ENCODE results near the gene COLEC12.

COLEC12 gene

DNA sequence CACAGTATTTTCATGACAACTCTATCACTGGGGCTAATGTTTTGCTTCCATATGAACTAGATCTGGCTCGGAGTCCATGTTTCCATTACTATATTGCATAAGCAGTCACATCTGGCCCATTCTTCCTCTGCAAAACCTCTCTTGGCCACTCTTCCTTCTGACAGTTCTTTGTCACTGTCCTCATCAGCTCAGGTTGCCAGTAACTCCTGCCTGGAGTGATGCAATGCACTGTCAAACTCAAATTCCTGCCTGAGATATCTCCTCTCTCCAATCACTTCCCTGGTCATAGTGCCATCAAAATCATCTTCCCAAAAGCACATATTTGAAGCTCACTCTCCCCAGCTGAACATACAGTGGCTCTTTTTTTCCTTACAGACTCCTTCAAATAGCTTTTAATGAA lies 66.1 kb downstream of the COLEC12 start:
- DNase-seq: no peak

DNA sequence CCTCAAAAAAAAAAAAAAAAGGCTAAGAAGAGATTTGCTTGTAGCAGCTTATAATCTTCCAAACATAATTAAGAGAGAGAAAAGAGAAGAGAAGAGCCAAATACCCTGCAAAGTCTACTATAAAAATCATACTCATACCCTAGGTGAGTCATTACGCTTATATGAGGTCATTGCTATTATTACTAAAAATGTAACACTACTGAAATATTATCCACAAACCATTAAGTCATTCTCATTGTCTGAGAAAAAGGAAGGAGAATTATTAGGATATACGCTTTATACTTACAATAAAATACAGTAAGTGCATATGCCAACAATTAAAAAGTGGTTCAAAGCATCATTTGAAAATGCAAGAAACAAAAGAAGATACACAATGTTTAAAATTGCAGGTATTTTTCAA lies 66.5 kb downstream of the COLEC12 start:
- DNase-seq: no peak

DNA sequence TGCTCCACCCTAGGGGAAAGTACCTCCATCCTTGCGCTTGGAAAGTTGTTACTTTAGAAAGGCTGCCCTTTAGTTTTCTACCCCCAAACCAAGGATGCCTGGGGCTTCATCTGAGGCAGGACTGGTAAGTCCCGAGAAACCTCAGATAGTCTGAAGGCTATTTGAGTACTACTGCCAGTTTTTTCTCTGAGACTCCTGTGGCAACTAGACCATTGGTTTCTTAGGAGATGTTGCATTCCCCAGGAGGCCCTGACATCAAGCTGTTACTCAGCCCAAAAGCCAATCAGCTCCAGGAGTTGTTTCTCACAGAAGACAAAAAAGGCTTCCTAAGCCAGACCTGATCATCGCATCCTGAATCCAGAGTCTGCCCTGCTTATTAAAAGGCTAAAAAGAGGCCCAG lies 67.2 kb downstream of the COLEC12 start:
- DNase-seq: no peak

DNA sequence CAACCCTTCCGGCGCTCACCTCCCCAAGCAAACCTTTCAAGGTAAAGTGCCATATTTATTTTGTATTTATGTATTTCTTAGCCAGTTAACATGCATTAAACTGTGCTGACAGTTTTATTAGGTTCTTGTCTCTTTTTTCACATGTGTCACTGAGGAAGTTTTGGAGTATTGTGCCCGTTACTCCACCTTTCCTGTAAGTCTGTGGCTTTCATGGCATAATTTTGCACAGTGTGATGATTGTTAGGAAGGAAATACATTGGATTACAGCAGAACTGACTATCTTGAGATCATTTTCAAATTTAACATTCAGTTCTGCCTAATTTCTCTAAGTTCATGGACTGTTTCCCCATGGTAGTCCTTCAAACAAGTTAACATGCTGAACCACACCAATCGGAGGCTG lies 67.7 kb downstream of the COLEC12 start:
- no peak for DNase-seq

DNA sequence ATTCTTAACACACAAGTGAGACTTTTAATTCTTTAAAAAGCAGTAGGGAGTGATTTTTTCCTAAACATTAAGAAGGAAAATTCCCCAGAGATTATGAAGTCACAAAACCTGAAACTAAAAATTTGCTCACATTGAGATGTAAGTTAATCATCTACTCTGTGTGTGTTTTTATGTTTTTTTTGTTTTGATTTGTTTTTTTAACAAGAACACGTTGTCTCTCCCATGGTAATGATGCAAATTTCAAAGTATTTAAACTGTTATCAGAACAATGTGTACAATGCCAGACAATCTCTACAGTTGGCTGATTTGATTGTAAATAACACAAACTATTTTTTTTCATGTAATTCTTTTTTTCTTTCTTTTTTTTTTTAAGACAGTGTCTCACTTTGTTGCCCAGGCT lies 71.5 kb downstream of the COLEC12 start:
- no peak for DNase-seq

DNA sequence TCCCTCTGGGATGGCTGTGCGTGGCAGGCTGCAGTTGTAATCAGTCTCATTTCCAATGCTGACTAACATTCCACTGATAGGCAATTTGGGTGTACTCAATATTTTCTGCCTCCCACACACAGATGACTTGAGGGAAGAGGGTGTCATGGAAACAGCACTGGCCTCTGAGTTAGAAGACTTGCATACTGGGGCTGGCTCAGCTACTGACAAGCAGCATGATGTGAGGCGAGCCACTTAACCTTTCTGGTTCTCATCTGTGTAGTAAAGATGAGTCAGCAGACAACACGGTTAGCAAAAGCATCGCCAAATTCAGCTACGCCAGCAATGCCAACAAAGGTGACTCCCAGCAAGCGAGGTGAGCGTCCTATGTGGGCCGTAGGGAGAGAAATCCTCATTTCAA lies 73.5 kb downstream of the COLEC12 start:
- DNase-seq: no peak

DNA sequence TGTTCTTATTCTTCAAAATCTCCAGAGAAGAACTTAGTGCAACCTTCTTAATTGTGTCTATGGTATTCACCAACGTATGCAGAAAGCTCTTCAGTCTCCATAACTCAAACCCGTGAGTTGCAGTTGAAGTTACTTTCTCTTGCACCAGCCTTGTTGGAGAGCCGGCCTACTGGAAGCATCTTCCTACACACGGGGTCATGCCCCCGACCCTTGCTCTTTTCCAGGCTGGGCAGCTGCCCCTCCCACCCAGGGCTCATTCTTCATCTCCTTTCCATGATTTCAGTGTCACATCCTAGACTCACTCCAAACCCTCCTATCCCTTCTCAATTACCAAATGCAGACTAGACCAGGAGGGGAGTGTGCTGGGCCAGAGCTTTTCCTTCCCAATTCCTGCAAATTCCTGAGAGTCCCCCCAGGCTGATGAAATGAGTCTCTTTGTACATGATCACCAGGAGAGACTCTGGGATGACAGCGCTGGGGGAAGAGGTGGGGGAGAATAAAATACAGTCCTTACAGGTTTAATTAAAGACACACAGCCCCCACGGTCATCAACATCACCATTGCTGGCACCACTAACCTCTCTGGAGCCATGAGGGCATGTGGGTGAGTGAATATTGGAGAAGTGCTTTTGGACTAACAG lies 75.3 kb downstream of the COLEC12 start:
- no peak for DNase-seq

DNA sequence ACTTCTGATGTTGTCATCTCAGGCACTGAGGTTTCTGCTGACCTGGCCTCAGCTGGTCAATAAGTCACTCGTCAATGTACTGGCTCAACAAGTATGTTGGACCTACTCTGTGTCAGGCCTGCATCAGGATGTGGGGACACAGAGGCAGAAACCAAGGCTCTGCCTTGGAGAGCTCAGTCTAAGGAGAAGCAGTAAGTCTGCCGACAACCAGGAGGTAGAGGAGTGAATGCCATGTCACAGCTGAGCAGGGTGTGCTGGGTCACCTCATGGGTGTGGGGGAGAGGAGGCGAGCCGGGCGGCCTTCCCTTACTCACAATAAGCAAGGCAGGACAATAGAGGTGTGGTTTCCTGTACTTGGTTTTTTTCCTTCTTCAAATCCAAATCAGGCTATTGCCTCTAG lies 75.8 kb downstream of the COLEC12 start:
- DNase-seq: no peak

DNA sequence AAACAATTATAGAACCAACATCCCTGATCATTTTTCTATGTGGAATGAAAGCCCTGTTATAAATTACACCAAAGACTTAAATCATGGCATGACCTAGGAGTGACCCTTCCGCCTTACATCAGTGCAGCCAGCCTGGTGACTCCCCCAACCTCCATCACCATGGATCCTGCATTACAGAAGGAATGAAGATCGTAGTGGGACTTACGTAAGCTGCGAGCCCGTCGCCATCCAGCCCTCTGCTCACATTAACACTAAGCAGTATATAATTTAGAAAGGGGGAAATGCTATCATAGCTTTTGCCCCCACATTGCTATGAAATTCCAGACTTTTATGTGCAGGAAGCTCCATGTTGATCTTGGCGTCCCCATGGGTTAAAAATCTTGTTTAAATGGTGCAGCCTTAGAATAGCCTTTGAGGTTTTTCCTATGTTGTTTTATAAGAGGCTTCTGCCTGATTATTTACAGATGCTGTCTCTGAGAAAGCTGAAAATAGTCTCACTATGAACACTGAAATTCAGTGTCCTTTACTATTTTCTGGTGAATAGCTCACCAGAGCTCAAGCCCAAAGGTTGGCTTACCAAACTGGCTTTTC lies 76.3 kb downstream of the COLEC12 start:
- no peak for DNase-seq

DNA sequence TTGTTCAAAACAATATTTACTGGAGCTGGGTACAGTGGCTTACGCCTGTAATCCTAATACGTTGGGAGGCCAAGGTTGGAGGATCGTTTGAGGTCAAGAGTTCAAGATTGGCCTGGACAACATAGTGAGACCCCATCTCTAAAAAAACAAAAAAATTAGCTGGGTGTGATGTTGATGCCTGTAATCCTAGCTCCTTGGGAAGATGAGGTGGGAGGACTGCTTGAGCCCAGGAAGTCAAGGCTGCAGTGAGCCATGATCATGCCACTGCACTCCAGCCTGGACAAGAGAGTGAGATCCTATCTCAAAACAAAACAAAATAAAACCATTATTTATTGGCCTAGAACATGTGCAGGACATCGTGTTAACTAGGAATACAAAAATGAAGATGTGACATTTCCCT lies 77.5 kb downstream of the COLEC12 start:
- DNase-seq: no peak

DNA sequence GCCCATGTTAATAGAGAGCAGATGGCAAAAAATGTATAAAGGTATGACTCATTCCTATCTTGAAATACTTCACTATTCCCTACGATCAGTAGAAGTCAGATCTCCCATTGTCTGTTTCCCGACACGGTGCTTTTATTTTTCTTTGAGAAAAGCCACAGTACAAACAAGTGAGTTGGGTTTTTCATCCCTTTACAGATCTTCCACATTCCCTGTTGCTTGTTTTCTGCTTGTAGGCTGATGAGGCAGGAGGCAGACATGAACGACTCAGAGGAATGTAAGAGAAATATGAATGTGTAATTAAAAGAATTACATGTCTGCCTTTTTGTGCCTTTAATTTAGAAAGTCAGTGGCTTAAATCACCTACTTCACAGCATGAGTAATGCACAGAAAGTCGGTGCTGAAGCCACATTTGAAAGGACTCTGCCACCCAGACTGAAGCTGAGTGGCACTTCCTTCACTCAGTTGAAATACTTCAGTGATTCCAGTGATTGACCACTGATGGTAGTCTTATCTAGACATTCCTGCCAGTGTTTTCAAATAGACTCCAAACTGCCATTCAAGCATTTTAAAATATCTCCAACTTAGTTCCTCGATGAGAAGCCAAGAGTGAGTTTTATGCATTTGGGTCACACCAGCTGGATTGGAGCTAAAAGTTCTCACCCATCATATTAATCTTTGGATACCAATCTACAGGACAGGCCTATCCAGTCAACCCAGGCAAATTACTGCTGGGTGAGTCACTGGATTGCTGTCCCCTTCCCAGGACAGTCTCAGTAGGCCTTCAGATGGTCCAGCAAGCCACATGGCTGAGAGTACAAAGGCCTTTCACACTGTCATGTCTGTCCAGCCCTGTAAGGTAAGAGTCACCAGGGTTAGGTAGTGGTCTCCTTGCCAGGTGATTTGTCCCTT lies 79.0 kb downstream of the COLEC12 start:
- no peak for DNase-seq

DNA sequence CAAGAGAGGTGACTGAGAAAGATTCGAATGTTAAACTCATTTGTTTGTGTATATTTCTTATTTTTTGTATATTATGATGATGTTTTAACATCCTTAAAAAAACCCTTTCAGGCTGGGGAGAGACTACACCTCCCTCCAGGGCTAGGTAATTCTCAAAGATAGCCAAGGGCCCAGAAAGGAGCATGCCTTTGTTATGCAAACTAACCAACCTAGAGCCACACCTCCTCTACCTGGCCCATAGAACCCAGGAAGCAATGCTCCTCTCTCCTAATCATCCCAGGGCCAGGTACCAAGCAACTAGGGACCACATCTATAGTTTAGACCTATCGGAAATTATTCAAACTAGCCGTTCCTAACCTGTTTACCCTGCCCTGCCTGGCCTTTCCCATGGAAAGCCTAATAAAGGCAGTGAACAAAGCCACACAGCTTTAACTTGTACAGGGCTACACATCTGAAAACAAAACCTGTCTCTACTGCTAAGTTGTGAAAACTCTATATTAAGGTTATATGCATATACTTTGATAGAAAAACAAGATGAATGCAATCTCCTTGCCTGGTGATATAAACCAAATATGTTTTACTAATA lies 79.7 kb downstream of the COLEC12 start:
- no peak for DNase-seq

DNA sequence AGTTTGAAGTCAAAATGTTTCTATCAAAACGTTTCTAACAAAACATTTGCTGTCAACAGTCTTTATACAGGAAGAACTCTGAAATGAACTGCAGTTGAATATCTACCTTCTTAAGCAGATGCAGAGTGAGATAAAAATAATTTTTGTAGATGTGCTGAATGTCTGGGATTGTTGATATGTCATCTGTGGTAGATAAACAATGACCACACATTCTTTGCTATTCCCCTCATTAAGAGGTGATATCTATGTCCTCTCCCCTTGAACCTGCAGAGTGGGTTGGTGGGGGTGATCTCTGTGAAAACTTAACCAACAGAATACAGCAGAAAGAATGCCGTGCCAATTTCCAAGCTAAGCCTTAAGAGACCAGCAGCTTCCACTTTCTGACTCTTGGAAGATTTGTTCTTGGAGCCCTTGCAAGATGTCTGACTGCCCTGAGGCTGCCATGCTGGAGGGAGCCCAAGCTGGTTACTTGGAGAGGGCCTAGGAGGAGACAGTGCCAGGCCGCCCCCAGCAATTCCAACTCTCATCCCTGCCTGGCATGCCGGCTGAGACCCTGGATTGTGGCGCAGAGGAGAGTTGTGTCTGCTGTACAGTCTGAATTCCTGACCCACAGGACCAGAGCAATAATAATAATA lies 80.8 kb downstream of the COLEC12 start:
- no peak for DNase-seq

DNA sequence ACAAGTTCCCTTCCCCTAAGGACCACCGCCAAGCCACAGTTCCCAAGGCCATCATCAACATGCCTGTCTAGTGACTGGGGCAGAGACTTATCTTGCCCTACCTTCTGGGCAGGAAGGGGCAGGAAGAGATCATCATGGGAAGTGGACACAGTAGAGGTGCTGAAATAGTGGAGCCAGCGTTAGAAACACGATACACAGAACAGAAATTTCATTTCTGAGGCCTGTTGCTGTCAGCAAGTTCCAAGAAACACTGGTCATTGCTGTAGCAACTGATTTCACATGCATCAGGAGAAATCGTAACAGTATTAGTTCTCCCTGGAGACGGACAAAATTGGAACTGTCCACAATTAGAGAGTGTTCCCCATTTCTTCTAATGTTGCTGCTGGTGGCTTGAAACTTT lies 83.0 kb downstream of the COLEC12 start:
- no peak for DNase-seq

DNA sequence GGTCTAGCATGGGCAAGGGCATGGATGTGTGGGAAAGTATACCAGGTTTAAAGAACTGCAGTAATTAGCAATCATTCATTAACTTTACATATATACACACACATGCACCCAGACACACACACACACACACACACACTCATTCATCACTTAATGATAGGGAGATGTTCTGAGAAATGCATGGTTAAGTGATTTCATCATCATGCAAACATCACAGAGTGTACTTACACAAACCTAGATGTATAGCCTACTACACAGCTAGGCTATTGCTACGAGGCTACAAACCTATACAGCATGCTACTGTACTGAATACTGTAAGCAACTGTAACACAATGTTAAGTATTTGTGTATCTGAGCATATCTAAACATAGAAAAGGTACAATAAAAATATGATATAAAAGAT lies 83.6 kb downstream of the COLEC12 start:
- DNase-seq: no peak

DNA sequence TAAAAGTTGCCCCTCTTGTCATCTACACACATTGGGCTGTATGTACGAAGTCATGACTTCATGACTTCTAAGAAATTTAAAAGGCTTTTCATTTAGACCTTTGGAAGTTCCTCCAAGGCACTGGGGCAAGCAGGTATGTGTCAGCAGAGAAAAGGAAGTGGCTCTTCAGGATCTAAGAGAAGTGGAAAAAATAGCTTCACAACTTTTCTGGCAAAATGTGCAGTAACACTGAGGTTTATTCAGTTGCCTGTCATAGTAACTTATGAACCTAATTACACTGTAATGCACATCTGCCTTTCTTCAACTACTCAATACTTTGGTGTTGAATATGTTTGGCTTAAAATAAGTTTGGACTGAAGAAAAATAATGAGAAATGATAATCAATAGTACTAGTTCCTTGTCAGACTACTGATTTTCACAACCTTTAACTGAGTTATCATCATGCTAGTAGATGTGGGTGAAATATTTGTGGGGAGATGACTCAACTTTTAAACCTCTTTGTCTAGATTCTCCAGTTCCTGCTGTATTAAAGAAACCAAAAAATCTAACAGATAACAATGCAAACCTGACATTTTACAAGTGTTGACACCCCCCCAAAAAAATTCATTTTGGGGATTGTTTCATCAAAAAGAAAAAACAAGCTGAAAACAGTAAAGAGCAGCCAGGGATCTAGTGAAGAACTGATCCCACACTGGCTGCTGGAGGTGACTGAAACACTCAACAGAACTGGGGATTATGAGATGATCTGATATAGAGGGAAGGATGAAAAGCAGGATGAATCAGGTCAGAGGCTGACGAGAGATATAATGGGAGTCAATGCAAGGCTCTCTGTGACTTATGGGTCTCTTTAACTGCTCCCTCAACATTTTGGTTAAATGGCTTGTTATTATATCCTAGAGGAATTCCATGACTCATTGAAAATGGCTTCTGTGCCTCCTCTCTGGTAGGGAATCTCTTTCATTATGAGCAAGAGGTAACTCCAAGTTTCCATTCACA lies 84.6 kb downstream of the COLEC12 start:
- no peak for DNase-seq

DNA sequence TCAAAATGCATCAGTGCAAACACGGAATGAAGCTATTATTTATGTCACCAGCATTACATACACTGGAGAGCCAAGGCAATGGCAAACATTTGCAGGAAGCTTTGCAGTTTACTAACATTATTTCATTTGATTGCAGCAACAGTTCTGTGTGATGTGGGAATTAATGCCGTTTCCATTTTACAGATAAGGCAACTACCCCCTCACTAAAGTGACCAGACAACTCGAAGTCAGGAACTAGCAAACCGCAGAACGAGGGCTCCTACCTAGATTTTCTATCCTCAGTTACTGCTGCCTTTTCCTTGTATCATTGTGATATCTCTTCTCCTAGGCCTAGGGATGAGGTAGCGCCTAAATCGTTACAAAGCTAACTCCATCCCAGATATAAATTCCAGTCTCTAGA lies 85.5 kb downstream of the COLEC12 start:
- no peak for DNase-seq

DNA sequence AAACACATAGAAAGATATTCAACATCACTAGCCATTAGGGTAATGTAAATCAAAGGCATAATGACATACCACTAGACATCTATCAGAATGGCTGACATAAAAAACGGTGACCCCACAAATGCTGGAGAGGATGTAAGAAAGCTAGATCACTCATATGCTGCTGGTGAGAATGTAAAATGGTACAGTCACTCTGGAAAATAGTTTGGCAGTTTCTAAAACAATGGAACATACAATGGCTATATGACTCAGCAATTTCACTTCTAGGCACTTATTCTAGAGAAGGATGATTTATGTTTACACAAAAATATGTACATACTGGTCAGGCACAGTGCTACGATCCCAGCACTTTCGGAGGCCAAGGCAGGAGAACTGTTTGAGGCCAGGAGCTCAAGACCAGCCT lies 87.3 kb downstream of the COLEC12 start:
- no peak for DNase-seq

DNA sequence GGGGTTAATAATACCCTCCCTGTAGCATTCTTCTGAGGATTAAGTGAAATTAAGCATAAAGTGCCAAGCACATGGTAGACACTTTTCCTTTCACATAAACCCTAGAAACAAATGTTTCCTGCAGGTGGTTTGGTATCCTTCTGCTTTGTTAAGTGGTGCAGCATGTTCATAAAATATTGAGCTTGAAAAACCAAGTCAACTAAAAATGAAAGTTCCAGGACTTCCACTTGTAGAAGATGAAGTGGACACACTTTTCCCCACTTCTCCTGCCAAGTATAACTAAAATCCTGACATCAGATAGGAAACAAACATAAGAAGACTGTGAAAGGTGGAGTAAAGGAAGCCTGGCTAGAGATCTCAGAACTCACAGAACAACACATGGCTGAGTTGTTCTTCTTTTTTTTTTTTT lies 90.5 kb downstream of the COLEC12 start:
- no peak for DNase-seq

DNA sequence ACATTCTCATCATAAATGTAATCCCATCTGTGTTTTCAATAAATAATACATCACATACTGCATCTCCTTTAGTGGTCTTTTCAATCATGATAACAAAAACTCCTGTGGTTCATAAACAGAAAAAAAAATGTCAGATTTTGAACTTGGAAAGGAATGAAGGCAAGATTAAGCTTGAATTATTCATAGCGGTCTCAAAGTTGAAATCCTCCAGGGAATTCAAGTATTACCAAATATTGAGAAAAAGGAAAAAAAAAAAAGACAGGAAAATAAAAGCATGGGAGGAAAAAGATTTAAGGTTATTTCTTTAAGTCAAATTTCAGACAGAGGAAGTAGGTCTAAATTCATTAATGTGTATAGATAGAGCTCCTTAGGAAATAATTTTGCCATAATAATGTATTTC lies 92.1 kb downstream of the COLEC12 start:
- DNase-seq: no peak

DNA sequence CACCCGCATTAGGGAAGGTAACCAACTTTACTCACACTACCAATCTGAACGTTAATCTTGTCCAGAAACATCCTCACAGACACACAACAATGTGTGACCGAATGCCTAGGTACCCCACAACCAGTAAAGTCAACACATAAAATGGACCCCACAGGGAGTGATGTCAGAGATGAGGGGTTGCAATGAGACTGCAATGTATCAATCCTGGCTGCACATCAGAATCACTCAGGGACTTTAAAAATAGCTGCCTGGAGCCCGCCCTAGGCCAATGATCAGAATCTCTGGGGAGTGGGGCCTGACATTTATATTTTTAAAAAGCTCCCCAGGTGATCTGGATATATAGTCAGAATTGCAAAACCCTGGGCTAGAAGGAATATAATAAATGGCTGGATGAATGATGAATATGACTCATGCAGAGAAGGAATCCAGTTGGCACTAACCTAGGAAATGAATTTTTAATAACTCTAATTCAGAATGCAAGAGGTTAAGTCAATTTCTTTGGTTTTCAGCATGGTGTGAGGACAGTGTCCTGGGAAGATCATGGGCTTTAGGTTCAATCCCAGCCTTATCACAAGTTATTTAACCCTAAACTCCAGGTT lies 92.8 kb downstream of the COLEC12 start:
- DNase-seq: no peak

DNA sequence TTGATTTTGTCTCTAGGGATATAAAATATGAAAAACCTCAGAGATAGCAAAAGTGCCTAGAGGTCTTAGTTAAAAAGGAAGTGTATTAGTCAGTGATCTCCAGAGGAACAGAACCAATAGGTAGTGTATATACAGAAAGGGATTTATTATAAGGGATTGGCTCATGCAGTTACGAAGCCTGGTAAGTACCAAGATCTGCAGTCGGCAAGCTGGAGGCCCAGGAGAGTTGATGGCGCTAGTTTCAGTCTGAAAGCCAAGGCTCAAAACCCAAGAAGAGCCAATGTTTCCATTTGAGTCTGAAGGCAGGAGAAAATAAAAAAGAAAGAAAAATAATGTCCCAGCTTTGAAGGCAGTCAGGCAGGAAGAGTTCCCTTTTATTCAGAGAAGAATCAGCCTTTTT lies 93.3 kb downstream of the COLEC12 start:
- DNase-seq: no peak
